HG03460 (cell line): ENCODE data around the gene RPUSD1.

Source experiments
- ATAC-seq: cut with Tn5 transposase; IDR thresholded peaks from one replicate; pipeline ENCODE4 v1.9.1; 2021; ENCODE audit not compliant: unreplicated experiment

The RPUSD1 gene

DNA sequence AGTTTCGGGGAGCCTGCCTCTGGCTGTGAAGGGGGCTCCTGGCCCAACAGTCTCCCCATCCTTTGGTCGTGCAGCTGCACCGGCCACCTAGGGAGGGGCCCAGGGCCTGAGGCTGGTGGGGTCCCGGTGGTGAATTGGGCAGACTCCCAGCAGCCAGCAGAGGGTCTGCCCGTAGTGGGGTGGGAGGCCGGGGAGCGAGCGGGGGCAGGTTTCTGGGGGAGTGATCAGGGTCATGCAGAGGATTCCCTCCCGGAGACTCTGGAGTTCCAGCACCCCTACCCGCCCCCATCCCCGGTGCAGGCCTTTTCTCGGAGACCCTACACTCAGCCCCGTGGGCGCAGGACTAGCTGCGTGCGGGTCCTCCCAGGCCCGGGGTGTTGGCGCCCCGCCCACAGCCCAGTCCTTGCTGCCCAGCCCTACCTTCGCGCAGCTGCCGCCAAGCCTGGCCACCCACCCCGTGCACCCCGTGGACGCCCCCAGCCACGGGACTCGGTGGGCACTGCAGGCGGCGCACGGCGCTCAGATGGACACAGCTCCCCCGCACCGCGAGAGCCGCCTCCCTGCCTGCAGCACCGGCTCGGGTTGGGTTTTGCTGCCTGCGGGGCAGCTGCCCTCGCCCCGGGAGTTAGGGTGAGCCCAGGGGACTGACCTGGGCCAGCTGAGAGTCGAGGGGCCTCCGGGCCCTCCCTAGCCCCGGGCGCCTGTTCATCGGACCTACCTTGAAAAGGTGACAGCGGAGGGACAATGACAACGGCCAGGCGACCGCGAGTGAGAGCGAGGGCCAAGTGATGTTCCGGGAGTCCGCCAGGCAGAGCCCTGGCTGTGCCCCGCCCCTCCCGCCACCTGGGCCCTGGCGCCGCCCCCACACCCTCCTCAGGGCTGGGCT lies 12.0 kb upstream of the RPUSD1 start, which contains the start of gene GNG13:
TSS of gene GNG13 (minus strand) at position 787 of the 886 bp plus-strand sequence. CDS start 1,657 bp downstream, outside the sequence.
- no peak for ATAC-seq

DNA sequence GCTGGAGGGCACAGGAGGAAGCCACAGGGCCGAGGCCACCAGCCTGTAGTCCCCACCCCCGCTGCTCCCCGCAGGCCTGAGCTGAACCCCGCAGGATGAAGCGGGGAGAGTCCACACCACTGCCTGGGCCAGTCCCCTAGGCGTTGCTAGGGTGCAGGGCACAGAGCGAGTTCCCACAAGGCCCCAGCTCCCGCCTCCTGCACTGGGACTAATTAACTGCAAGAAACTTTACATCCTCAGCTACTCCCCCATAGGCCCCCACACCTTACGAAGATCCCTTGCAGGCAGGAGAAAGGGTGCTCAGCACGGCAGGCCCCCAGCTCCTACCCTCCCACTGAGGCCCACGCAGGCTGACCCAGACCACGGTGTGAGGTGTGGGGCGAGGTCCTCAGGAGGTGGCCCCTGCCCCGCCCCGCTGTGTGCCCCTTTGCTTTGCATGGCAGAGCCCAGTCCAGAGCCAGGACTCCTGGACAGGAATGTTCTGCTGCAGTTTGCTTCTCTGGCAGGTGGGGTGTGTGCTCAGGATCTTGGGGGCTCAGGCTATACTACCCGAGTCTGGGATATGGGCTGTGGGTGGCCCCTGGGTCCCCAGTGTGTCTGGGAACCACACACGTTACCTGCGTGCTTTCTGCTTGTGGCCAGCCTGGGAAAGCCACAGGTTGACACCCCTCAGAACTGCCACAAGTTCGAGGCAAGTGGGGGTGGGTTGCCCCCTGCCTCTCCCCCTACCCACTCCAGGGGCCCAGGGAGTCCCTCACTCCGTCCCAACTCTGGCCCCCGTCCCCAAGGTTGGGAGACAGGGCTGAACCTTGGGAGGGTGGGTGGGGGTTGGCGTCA lies 11.1 kb upstream of the RPUSD1 start:
- no peak for ATAC-seq

DNA sequence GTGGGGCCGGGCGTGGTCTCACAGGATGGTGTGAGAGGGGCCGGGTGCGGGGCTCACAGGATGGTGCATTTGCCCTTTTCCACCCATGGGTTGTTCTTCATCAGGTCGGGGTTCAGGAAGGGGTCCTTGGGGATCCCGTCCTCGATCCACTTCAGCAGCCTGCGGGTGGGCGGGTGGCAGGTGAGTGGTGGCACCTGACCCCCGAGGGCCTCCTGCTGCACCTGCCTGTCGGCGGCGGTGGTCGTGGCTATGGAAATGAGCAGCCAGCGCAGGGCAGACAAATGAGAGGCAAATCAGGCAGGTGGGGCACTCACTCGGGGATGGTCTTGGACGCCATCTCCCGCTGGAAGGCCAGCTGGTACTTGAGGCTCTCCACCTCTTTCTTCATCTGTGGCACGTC lies 10.5 kb upstream of the RPUSD1 start:
- no peak for ATAC-seq

DNA sequence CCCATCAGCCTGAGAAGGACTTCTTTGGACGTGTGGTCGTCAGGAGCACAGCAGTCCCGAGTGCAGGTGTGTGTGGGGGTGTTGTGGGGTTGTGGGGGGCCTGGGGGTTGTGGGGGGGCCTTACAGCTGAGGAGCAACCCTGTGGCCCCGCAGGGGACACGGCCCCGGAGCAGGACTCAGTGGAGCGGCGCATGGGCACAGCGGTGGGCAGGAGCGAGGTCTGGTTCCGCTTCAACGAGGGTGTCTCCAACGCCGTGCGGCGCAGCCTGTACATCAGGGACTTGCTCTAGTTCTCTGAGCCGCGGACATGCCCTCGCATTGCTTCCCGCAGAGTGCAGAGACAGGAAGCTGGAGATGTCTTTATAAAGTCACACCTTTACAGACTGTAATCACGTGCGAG lies 9.5 kb upstream of the RPUSD1 start:
- ATAC-seq, result no peak

DNA sequence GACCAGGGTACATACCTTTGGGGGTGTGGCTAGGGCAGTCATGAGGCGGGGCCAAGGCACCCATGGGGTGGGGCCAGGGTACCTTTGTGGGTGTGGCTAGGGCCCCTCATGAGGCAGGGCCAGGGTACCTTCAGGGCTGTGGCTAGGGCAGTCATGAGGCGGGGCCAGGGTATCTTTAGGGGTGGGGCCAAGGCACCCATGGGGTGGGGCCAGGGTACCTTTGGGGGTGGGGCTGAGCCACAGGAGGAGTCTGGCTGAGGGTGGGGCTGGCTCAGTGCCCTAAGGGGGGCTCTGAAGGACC lies 8.9 kb upstream of the RPUSD1 start:
- ATAC-seq, result no peak

DNA sequence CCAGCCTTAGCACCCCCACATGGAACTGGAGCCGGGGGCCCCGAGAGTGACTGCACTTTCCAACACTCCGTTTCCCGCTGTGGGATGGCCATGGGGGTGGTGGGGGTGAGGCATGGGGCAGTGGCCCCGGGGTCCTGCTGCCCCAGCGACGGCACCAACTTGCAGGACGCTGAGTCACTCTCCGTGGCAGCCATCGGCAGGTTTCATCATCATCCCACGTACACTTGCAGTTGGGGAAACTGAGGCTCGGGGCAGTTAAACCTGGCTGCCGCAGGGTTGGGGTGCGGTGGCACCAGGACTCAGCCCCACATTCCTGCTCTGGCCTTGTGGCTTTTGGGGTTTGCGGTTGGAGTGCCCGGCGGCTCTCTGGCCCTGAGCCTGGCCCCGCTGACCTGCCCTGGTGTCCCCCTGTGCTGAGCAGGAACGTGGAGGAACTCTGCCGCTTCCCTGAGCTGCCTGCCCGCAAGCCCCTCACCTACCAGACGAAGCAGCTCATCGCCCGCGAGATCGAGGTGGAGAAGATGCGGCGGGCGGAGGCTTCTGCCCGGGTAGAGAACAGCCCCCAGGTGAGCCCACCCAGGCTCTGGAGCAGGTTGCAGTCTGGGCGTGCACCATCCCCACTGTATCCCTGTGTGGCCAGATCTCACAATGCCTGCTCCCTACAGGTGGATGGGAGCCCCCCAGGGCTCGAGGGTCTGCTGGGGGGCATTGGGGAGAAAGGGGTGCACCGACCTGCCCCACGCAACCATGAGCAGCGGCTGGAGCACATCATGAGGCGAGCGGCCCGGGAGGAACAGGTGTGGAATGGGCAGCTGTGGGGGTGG lies 8.3 kb upstream of the RPUSD1 start:
- no peak for ATAC-seq

DNA sequence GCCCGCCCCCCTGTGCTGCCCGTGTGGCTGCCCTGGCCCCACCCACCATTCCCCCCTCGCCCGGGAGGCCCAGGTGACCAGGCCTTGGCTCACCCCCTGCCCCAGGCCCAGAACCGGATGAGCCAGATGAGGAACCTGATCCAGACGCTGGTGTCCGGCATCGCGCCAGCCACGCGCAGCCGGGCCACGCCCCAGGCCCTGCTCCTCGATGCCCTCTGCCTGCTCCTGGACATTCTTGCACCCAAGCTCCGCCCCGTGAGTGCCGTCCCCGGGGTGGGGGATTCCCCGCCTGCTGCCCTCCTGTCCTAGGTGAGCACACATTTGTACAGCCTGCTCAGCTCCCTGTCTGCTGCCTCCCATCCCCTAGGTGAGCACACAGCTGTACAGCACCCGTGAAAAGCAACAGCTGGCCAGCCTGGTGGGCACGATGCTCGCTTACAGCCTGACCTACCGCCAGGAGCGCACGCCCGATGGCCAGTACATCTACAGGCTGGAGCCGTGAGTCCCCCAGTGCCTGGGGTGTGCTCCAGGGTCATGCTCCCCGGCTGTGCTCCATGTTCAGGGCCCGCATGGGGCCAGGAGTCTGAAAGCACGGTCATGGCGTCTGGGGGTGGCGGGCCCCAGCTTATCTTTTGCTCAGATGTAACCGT lies 7.5 kb upstream of the RPUSD1 start:
- no peak for ATAC-seq

DNA sequence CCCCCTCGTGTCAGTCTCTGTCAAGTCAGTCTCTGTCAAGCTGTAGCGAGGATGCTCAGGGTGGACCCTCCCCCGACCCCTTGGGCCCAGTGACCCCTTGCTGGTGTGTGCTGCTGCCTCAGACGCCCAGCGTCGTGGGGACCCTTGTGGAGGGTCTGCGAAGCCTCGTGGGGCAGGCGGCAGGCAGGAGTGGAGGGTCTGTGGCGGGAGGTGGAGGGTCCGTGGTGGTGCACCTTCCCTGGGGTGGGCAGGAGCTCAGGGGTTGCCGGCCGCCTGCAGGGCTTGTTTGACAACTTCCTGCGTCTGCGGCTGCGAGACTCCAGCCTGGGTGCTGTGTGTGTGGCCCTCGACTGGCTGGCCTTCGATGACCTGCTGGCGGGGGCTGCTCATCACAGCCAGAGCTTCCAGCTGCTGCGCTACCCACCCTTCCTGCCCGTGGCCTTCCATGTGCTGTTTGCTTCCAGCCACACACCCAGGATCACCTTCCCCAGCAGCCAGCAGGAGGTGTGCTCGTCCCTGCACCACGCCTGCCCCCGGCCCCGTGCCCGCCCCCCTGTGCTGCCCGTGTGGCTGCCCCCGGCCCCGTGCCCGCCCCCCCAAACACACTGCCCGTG lies 6.8 kb upstream of the RPUSD1 start:
- ATAC-seq, result no peak

DNA sequence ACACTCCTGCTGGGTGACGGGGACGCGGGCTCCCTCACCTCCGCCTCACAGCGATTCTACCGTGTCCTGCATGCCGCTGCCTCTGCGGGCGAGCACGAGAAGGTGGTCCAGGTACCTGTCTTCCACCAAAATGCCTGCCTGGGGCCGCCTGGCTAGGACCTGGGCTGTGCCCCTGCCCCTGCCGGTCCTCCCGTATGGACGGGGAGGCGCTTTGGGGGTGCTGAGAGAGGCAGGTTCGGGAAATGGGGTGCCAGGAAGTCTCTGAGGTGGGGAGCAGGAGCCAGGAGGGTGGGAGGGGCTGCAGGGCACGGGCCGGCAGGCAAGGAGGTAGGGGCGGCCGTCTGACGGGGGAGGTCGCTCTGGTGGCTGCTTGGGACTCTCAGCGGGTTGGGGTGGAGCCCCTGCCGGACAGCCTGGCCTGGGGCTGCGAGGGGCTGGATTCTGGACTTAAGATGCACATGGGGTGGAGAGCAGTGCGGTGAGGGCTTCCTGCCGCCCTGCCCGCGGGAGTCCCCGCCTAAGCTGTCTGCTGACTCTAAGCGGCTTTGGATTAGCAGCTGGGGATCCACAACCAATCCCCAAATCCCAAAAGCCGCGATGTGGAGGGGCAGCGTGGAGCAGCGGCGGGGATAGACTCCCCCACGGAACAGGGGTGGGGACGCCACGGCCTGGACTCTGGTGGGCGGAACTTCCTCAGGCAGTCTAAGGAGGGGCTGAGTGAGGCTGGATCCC lies 6.1 kb upstream of the RPUSD1 start:
- no peak for ATAC-seq

DNA sequence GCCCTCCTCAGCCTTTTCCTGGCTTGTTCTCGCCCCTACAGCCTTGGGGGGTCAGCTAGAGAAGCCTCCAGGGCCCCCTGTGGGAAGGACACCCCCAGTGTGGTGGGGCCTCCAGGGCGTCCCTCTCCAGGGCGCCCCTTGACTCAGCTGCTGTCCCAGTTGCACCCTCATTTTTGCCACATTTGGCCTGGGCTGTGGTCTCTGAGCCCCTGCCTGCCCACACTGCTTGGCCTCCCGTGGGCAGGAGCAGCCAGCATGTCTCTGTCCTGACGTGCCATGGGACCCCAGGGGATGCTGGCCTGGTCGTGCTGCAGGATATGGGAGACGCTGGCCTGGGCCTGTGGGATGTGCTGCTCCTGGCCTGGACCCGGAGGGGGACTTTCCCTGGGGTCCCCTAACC lies 5.2 kb upstream of the RPUSD1 start:
- ATAC-seq, result no peak

DNA sequence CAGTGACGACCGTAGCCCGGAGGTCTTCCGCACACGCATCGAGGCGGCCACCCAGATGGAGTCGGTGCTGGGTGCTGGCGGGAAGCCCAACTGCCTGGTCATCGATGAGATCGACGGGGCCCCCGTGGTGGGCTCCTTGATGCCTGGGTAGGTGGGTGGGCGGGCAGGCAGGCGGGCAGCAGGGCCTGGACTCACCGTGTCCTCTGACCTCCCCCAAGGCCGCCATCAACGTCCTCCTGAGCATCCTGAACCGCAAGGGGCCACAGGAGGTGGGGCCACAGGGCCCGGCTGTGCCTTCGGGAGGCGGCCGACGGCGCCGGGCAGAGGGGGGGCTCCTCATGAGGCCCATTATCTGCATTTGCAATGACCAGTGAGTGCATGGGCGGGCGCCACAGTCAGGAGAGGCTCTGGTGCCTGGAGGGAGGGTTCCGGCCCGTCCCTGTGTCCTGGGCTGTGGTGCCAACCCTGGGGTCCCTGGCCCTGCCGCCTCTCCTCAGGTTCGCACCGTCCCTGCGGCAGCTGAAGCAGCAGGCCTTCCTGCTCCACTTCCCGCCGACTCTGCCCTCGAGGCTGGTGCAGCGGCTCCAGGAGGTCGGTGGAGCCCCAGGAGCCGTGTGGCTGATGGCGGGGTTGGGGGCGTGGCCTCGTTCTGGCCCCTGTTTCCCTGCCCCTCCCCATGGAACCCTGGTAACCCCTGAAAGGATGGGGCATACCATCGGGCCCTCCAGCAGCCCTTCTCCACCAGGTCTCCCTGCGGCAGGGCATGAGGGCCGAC lies 4.2 kb upstream of the RPUSD1 start:
- ATAC-seq, result no peak

DNA sequence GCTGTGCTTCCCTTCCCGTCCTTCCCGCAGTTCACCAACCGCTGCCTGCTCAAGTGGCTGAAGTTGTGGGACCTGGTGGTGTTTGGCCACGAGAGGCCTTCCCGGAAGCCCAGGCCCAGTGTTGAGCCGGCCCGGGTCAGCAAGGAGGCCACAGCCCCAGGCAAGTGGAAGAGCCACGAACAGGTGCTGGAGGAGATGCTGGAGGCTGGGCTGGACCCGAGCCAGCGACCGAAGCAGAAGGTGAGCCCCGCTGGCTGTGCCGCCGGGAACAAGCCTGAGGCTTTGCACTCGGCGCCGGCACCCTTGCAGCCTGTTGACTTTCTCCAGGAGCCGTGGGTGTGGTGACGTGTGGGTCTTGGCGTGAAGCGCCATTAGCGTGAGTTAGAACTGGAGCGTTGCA lies 3.0 kb upstream of the RPUSD1 start:
- ATAC-seq, result no peak

DNA sequence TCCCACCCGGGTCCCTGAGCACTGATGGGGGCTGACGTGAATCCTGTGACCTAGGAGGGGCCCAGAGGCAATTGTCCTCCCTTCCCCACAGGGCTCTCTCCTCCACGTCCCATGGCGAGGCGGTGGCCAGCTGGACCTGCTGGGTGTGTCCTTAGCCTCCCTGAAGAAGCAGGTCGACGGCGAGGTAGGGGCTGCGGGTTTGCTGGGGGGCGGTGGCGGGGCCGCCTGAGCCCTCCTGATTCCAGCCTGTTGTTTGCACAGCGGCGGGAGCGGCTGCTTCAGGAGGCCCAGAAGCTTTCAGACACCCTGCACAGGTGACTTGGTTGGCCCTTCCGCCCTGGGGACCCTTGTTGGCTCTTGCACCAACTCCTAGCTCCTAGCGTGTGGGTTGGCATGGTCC lies 1.9 kb upstream of the RPUSD1 start:
- no peak for ATAC-seq

DNA sequence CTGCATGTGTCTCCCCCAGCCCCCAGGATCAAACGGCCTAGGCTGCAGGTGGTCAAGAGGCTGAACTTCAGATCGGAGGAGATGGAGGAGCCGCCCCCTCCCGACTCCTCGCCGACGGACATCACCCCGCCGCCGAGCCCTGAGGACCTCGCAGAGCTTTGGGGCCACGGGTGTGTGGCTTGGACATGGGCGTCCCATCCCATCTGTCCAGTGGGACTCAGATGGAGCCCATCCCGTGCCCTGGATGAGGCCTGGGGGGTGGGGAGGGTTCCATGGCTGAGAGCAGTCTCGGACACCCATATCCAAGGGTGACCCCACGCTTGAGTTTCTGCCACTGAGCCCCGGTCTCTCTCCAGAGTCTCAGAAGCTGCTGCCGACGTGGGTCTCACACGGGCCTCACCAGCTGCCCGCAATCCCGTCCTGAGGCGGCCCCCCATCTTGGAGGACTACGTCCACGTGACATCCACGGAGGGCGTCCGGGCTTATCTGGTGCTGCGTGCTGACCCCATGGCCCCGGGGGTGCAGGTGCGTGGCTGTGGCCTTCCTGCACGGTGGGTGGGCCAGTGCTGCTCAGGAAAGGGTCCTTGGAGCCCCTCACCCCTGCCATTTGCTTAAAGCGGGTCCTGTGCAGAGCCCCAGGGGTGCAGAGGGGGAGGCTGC lies 1.1 kb upstream of the RPUSD1 start:
- no peak for ATAC-seq

DNA sequence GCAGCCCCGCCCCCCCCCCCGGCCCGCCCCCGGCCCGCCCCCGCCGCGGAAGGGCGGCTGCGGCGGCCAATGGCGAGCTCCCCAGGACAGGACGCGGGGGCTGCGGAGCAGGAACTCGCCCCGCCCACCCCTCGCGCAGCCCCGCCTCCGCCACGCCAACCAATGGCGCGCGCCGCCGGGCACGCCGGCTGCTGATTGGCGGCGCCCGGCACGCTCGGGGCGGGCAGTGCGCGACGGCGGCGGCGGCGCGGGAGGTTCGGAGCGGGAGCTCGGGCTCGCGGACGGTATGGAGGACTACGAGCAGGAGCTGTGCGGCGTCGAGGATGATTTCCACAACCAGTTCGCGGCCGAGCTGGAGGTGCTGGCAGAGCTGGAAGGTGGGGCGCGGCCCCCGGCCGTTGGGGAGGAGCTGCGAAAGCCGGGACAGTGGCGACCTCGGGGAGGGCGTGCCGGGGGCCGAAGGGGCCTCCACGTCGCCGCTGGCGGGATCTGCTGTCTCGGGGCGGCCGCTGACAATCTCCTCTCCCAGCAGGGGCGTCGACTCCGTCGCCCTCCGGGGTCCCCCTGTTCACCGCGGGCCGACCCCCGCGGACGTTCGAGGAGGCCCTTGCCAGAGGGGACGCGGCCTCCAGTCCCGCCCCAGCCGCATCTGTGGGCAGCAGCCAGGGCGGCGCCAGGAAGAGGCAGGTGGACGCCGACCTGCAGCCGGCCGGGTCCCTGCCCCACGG lies 382 bp upstream of the RPUSD1 start, which contains the start of gene CHTF18:
TSS of gene CHTF18 (plus strand) at position 222 of the 728 bp plus-strand sequence. CDS start at position 287, 65 bp downstream.
- ATAC-seq, result peak; percentile 51

DNA sequence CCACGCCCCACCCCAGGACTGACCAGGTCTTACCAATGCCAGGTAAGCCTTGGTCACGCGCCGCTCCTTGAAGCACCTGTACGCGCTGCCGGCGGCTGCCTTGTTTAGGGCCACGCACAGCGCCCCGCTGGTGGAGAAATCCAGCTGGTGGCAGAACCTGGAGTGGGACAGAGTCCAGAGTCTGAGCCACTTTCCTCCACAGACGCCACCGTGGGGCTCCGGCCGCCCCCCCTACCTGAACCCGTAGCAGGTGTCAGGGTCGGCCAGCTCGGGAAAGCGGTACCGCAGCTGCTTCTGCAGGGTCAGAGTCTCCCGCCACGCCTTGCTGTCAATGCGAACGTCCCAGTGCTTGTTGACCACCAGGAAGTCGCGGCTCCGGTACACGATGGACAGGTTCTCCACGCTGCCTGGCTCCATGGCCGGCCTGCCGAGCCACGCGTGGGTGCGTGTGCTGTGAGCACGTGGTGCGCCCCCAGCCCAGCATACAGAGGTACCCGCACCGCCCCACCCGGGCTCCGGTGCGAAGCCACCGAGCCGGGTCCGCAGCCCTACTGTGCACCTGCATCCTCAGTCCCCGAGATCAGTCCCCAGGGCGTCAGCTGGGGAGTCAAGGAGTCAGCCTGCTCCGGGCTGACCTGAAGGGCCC lies 737 bp downstream of the RPUSD1 start:
- peak; percentile 9 for ATAC-seq
